ENCODE measurements around the gene CDON.

The CDON gene

GRCh38 chr11:126095745-126096144 lies 33.1 kb upstream of the CDON start:
- Histone ChIP-seq H2AFZ (ENCODE audit: low read depth, low read length) (no peak overlapping the region), H3K4me3 (ENCODE audit: low read depth in 1 of 2, low read length in 2 of 2) (no peak overlapping the region), H3K36me3 (ENCODE audit: insufficient read depth, low read length) (no peaks in the 10 kb centered on the region), H3K79me2 (ENCODE audit: insufficient read depth, low read length) (no peaks in the 10 kb centered on the region), H4K20me1 (ENCODE audit: insufficient read depth, low read length) (no peaks in the 10 kb centered on the region), H3K27ac (ENCODE audit: low read length) (no peak overlapping the region), H3K9ac (ENCODE audit: low read depth, low read length) (no peak overlapping the region), H3K9me3 (ENCODE audit: insufficient read depth, low read length, severe bottlenecking) (no peaks in the 10 kb centered on the region), H3K4me2 (ENCODE audit: insufficient read depth, low read length) (no peak overlapping the region), H3K4me1 (ENCODE audit: insufficient read depth, low read length) (no peaks in the 10 kb centered on the region), H3K27me3 (ENCODE audit: insufficient read depth, low read length, poor library complexity) (peaks cover 5% of the 10 kb centered on the region)
- ATAC-seq (ENCODE audit: insufficient read depth, low read depth) (no peak), DNase-seq (no peak)
- TF ChIP-seq CTCF (IDR thresholded peaks at IDR 0.05; ENCODE audit: borderline replicate concordance, extremely low read depth, low read length, poor library complexity, severe bottlenecking) (no peak), EZH2 (IDR thresholded peaks at IDR 0.05; ENCODE audit: borderline replicate concordance, low read depth, low read length, severe bottlenecking) (no peak)

GRCh38 chr11:126090452-126090851 lies 27.8 kb upstream of the CDON start:
- DNase-seq (no peak), ATAC-seq (ENCODE audit: insufficient read depth, low read depth) (no peak)
- no peak overlapping the region for H3K4me2 ChIP-seq (ENCODE audit: insufficient read depth, low read length)
- H3K79me2 ChIP-seq (ENCODE audit: insufficient read depth, low read length) = no peaks in the 10 kb centered on the region
- no peak overlapping the region for H3K9ac ChIP-seq (ENCODE audit: low read depth, low read length)
- H3K9me3 ChIP-seq (ENCODE audit: insufficient read depth, low read length, severe bottlenecking) = no peaks in the 10 kb centered on the region
- H4K20me1 ChIP-seq (ENCODE audit: insufficient read depth, low read length) = no peaks in the 10 kb centered on the region
- H2AFZ ChIP-seq (ENCODE audit: low read depth, low read length) = no peak overlapping the region
- H3K4me3 ChIP-seq (ENCODE audit: low read depth in 1 of 2, low read length in 2 of 2) = no peak overlapping the region
- H3K27ac ChIP-seq (ENCODE audit: low read length) = no peak overlapping the region
- H3K36me3 ChIP-seq (ENCODE audit: insufficient read depth, low read length) = no peaks in the 10 kb centered on the region
- no peak for TF ChIP-seq EZH2 (IDR thresholded peaks at IDR 0.05; ENCODE audit: borderline replicate concordance, low read depth, low read length, severe bottlenecking)
- H3K4me1 ChIP-seq (ENCODE audit: insufficient read depth, low read length) = no peaks in the 10 kb centered on the region
- peaks cover 5% of the 10 kb centered on the region for H3K27me3 ChIP-seq (ENCODE audit: insufficient read depth, low read length, poor library complexity)

- no peaks in the 10 kb centered on the region for H3K27me3 ChIP-seq (ENCODE audit: insufficient read depth, low read length, poor library complexity)
- H3K27ac ChIP-seq (ENCODE audit: low read length) = no peak overlapping the region
- TF ChIP-seq EZH2 (IDR thresholded peaks at IDR 0.05; ENCODE audit: borderline replicate concordance, low read depth, low read length, severe bottlenecking) (no peak), CTCF (IDR thresholded peaks at IDR 0.05; ENCODE audit: borderline replicate concordance, extremely low read depth, low read length, poor library complexity, severe bottlenecking) (no peak)
- peaks cover 12% of the 10 kb centered on the region for H3K4me1 ChIP-seq (ENCODE audit: insufficient read depth, low read length)
- DNase-seq (no peak), ATAC-seq (ENCODE audit: insufficient read depth, low read depth) (no peak)
- no peak overlapping the region for H2AFZ ChIP-seq (ENCODE audit: low read depth, low read length)
- no peak overlapping the region for H3K4me3 ChIP-seq (ENCODE audit: low read depth in 1 of 2, low read length in 2 of 2)
- H4K20me1 ChIP-seq (ENCODE audit: insufficient read depth, low read length) = no peaks in the 10 kb centered on the region
- no peaks in the 10 kb centered on the region for H3K36me3 ChIP-seq (ENCODE audit: insufficient read depth, low read length)
- H3K4me2 ChIP-seq (ENCODE audit: insufficient read depth, low read length) = no peak overlapping the region
- H3K9me3 ChIP-seq (ENCODE audit: insufficient read depth, low read length, severe bottlenecking) = no peaks in the 10 kb centered on the region
- no peak overlapping the region for H3K9ac ChIP-seq (ENCODE audit: low read depth, low read length)
- H3K79me2 ChIP-seq (ENCODE audit: insufficient read depth, low read length) = no peaks in the 10 kb centered on the region
Observed at GRCh38 chr11:126088999-126089398, 26.3 kb upstream of the CDON start.

DNA sequence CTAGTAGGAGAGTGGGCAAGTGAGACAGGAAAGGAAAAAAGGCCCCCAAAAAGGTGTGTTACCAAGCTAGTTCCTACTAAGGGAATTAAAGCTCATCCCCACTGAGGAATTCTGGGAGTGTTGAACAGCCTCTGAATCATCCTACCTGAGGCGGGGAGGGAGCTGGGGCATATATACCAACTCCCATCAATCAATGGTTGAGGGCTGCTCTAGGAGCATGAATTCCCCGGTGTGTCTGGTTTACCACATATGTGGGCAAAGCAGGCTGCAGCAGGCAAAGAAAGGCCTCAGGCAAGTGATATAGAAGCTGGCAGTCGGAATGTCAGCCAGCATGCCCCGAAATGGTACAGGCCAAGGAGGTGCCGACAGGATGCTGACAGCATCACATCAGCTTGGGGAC lies 23.6 kb upstream of the CDON start:
- H3K4me1 ChIP-seq (ENCODE audit: insufficient read depth, low read length) = peaks cover 24% of the 10 kb centered on the region
- H3K27me3 ChIP-seq (ENCODE audit: insufficient read depth, low read length, poor library complexity) = no peaks in the 10 kb centered on the region
- no peaks in the 10 kb centered on the region for H4K20me1 ChIP-seq (ENCODE audit: insufficient read depth, low read length)
- H3K79me2 ChIP-seq (ENCODE audit: insufficient read depth, low read length) = no peaks in the 10 kb centered on the region
- ATAC-seq (ENCODE audit: insufficient read depth, low read depth) (no peak), DNase-seq (no peak)
- no peak overlapping the region for H3K4me2 ChIP-seq (ENCODE audit: insufficient read depth, low read length)
- H3K4me3 ChIP-seq (ENCODE audit: low read depth in 1 of 2, low read length in 2 of 2) = no peak overlapping the region
- H2AFZ ChIP-seq (ENCODE audit: low read depth, low read length) = no peak overlapping the region
- no peak overlapping the region for H3K9ac ChIP-seq (ENCODE audit: low read depth, low read length)
- H3K27ac ChIP-seq (ENCODE audit: low read length) = no peak overlapping the region
- no peaks in the 10 kb centered on the region for H3K9me3 ChIP-seq (ENCODE audit: insufficient read depth, low read length, severe bottlenecking)
- no peaks in the 10 kb centered on the region for H3K36me3 ChIP-seq (ENCODE audit: insufficient read depth, low read length)
- TF ChIP-seq EZH2 (IDR thresholded peaks at IDR 0.05; ENCODE audit: borderline replicate concordance, low read depth, low read length, severe bottlenecking) (no peak), CTCF (IDR thresholded peaks at IDR 0.05; ENCODE audit: borderline replicate concordance, extremely low read depth, low read length, poor library complexity, severe bottlenecking) (no peak)

Measured in DND-41 (cell line).